Vagina (tissue), 2 donors: ENCODE results near the gene CLPTM1L. TPM values are rescaled to one million over a fixed set of nuclear protein-coding genes. Genes with fewer than 3 reads are reported as not detected.
A peak's percentile ranks its signal among the peaks of the same experiment; 100 is the strongest.

ENCODE experiments used
- DNase-seq, 2 donors: peaks; one replicate each; pipeline ENCODE4 v3.0.0-alpha.2; 2017; ENCODE audit errors: extremely low spot score in 2 of 2
- H3K27ac ChIP-seq: fragments of 200-600 bp; sonication (generic); one replicate; pipeline ENCODE4 v1.5.1; 2019
- H3K27me3 ChIP-seq: fragments of 200-600 bp; sonication (generic); one replicate; pipeline ENCODE4 v1.5.1; 2019
- H3K36me3 ChIP-seq, 2 donors: fragments of 200-600 bp; sonication (generic); one replicate each; pipeline ENCODE4 v1.5.1; 2017 to 2019
- H3K4me1 ChIP-seq: fragments of 200-600 bp; sonication (generic); one replicate; pipeline ENCODE4 v1.5.1; 2019
- H3K4me3 ChIP-seq, 2 donors: fragments of 200-600 bp; sonication (generic); 1 replicate in 1 of 2; 2 replicates in 1 of 2; pipeline ENCODE4 v1.5.1; 2016 to 2019
- H3K9me3 ChIP-seq: fragments of 200-600 bp; sonication (generic); one replicate; pipeline ENCODE4 v1.5.1; 2019
- POLR2A ChIP-seq, 2 donors: fragments of 450-650 bp; IDR thresholded peaks; one replicate each; pipeline ENCODE4 v1.6.1; 2017; ENCODE audit warnings: antibody characterized with exemption in 2 of 2, mild to moderate bottlenecking in 2 of 2, moderate library complexity in 2 of 2
- POLR2AphosphoS5 ChIP-seq, 2 donors: sonication (generic); formaldehyde crosslinking; IDR thresholded peaks; one replicate each; pipeline ENCODE4 v1.9.0; 2017; ENCODE audit warnings: antibody characterized with exemption in 2 of 2, mild to moderate bottlenecking in 2 of 2, low read depth in 1 of 2; ENCODE audit not compliant: insufficient read depth in 1 of 2
- intact Hi-C: fragments of 100-400 bp; cut with DNase I; formaldehyde crosslinking; loops from one replicate; pipeline ENCODE4 v1.15.1; 2023
- total RNA-seq: library from RNA; depleted of rRNA; stranded (reverse); fragments of >200 nt; gene quantifications from one replicate; pipeline ENCODE4 v1.2.3, GENCODE V29; 2016
- TF ChIP-seq, protein P1 (sequence below), 3 experiments: fragments of 450-650 bp in 2 of 3; fragments of 200-600 bp in 1 of 3; sonication (generic) in 1 of 3; IDR thresholded peaks; one replicate each; pipeline ENCODE4 v1.5.1; 2017 to 2019; ENCODE audit warnings: antibody characterized with exemption in 3 of 3, mild to moderate bottlenecking in 2 of 3, moderate library complexity in 2 of 3

Gene CLPTM1L
- total RNA-seq, 1 donor from 2014 or later: 40.0 TPM

DNA sequence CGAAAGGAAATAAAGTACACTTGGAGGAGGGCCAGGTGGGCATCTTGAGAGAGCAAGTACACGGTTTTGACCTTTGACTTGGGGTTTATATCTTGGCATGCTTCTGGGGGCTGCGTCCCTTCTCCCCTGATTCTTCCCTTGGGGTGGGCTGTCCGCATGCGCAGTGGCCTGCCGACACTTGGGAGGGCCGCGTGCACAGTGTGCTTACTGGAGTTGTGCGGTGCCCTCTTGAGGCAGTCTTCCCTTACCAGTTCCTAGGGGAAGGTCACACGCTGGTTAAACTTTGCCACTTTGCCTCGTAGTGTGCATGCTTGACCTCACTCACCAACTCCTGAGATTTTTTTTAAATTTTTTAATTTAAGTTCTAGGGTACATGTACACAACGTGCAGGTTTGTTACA is 4.3 kb upstream of the CLPTM1L start:
- DNase-seq: no peak
- intact Hi-C loops: no loop called here
- no peak overlapping the region for H3K4me3 ChIP-seq
- H3K4me1 ChIP-seq: peaks cover 12% of the 10 kb centered on the region
- no peak overlapping the region for H3K27ac ChIP-seq
- H3K9me3 ChIP-seq: no peaks in the 10 kb centered on the region
- no peak for TF ChIP-seq POLR2AphosphoS5 (IDR thresholded peaks at IDR 0.05; ENCODE audit: insufficient read depth in 1 of 2, low read depth in 1 of 2)
- TF ChIP-seq, protein P1, sequence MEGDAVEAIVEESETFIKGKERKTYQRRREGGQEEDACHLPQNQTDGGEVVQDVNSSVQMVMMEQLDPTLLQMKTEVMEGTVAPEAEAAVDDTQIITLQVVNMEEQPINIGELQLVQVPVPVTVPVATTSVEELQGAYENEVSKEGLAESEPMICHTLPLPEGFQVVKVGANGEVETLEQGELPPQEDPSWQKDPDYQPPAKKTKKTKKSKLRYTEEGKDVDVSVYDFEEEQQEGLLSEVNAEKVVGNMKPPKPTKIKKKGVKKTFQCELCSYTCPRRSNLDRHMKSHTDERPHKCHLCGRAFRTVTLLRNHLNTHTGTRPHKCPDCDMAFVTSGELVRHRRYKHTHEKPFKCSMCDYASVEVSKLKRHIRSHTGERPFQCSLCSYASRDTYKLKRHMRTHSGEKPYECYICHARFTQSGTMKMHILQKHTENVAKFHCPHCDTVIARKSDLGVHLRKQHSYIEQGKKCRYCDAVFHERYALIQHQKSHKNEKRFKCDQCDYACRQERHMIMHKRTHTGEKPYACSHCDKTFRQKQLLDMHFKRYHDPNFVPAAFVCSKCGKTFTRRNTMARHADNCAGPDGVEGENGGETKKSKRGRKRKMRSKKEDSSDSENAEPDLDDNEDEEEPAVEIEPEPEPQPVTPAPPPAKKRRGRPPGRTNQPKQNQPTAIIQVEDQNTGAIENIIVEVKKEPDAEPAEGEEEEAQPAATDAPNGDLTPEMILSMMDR (IDR thresholded peaks at IDR 0.05): no peak
- no peak for TF ChIP-seq POLR2A (IDR thresholded peaks at IDR 0.05)
- no peaks in the 10 kb centered on the region for H3K36me3 ChIP-seq
- H3K27me3 ChIP-seq: no peaks in the 10 kb centered on the region

DNA sequence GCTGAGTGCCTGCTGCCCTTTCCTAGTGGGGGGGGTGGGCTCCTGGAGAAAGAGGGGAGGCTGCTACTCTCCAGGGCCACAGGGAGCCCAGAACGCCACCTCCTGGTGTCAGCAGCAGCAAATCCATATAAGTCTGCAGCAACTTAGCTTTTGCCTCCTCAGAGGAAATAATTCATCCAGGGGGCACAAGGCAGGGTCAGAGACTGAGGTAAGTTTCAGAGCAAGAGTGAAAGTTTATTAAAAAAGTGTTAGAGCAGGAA is 4.0 kb upstream of the CLPTM1L start:
- H3K4me3 ChIP-seq: no peak overlapping the region
- peaks cover 16% of the 10 kb centered on the region for H3K4me1 ChIP-seq
- no peak overlapping the region for H3K27ac ChIP-seq
- intact Hi-C loops: no loop called here
- H3K36me3 ChIP-seq: no peaks in the 10 kb centered on the region
- H3K9me3 ChIP-seq: no peaks in the 10 kb centered on the region
- TF ChIP-seq, protein P1 (IDR thresholded peaks at IDR 0.05): no peak
- TF ChIP-seq POLR2AphosphoS5 (IDR thresholded peaks at IDR 0.05; ENCODE audit: insufficient read depth in 1 of 2, low read depth in 1 of 2) (no peak), POLR2A (IDR thresholded peaks at IDR 0.05) (no peak)
- no peaks in the 10 kb centered on the region for H3K27me3 ChIP-seq
- no peak for DNase-seq

DNA sequence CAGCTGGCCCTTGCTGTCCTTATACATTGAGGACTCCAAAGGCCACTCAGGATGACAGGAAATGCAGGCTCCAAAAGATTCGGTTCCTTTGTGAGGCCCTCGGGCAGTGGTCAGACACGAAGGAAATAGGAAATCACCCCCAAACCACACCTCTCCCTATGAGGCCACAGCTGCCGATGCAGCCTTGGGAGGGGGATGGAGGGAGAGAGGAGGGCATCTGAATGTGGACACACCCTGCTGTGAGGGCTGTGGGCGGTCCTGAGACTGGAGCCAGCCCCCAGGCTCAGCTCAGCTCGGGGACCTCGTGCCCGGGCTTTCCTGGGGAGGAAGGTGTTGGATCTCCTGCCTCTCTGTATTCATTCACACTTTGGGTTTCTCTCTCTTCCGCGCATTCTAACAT is 2.7 kb upstream of the CLPTM1L start:
- H3K9me3 ChIP-seq: no peaks in the 10 kb centered on the region
- intact Hi-C loops: no loop called here
- DNase-seq: no peak
- peaks cover 28% of the 10 kb centered on the region for H3K4me1 ChIP-seq
- no peaks in the 10 kb centered on the region for H3K27me3 ChIP-seq
- H3K4me3 ChIP-seq: no peak overlapping the region
- H3K27ac ChIP-seq: no peak overlapping the region
- TF ChIP-seq, protein P1 (IDR thresholded peaks at IDR 0.05): no peak
- no peak for TF ChIP-seq POLR2A (IDR thresholded peaks at IDR 0.05)
- TF ChIP-seq POLR2AphosphoS5 (IDR thresholded peaks at IDR 0.05; ENCODE audit: insufficient read depth in 1 of 2, low read depth in 1 of 2): no peak
- H3K36me3 ChIP-seq: no peaks in the 10 kb centered on the region

DNA sequence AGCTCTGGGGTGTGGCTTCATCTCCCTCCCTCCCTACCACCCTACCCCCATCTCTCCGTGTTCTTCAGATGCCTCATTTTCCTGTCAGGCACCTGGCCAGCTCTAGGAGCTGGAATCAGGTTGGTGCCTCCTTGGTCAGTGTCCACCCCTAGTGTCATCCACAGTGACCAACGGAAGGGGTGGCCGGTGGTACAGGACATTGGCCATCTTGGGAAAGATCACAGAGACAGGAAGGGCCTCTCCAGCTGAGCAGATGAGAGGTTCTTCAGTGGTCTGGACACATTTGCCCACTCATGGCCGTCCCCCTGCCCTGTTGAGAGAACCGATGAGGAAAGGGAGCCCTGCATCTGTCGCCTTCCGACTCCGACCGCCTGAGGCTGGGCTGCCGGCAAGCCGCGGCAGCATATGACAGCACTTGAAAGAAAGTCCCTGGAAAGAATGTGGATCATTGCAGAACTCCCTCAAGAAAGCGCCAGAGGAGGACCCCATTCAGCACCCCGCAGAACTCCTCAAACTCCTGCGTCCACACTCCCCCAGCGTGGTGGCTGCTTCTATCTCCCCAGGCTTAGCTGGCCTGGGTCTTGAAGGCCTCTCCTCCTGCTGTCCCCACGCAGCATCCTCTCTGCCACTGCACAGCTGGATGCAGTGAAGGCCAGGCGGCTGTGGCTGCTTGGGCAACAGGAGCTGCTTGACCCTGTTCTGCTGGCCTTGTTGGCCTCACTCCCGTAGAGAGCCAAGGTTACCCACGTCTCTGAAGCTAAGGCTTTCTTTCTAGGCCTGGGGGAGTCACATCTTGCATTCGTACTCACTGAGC is 1.9 kb upstream of the CLPTM1L start:
- Histone ChIP-seq H3K36me3 (no peaks in the 10 kb centered on the region), H3K4me3 (no peak overlapping the region), H3K27ac (no peak overlapping the region), H3K4me1 (peaks cover 28% of the 10 kb centered on the region), H3K27me3 (no peaks in the 10 kb centered on the region), H3K9me3 (no peaks in the 10 kb centered on the region)
- DNase-seq: no peak
- intact Hi-C loops: no loop called here
- TF ChIP-seq POLR2A (IDR thresholded peaks at IDR 0.05) (no peak), POLR2AphosphoS5 (IDR thresholded peaks at IDR 0.05; ENCODE audit: insufficient read depth in 1 of 2, low read depth in 1 of 2) (no peak)
- TF ChIP-seq, protein P1 (IDR thresholded peaks at IDR 0.05): no peak

DNA sequence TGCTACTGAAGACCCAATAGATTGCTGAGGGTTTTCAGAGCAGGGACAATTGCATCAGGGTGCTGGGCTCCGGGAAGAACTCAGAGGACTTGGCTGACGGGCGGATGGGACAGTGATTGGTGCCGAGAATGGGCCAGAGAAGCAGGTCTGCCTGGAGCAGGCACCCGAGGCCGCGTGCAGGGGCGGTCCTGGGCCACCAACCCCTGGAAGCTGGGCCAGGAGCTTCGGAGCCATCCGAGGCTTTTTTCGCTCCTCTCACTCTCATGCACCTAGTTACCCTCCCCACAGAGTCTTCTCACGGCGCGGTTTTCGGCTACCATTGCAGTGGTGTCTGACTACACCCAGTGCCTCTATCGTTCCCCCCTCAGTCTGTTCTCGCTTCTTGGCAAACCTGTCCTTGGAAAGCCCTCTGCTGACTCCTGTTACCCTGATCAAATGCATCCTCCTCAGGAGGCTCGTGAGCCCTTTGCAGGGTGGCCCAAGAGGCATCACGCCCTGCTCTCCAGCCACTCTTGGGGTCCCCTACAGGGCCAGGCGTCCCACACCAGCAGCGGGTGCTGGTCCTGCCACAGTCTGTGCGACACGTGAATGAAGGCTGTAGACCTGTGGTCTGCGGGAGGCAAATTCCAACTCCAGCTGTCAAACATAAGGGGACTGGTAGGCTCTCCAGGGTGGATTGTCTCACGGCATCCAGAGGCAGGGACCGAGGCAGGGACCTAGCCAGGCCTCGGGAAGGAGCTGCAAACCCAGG is 1.2 kb upstream of the CLPTM1L start:
- intact Hi-C loops: no loop called here

More for the DNA sequence above, 1.2 kb upstream of the CLPTM1L start:
- Histone ChIP-seq H3K4me3 (peak overlapping the region; percentile 93 to 94), H3K9me3 (no peaks in the 10 kb centered on the region), H3K36me3 (peaks cover 0 to 6% of the 10 kb centered on the region in 2 donors), H3K4me1 (peaks cover 28% of the 10 kb centered on the region), H3K27me3 (no peaks in the 10 kb centered on the region), H3K27ac (no peak overlapping the region)
- TF ChIP-seq POLR2AphosphoS5 (IDR thresholded peaks at IDR 0.05; ENCODE audit: insufficient read depth in 1 of 2, low read depth in 1 of 2): no peak
- TF ChIP-seq POLR2A (IDR thresholded peaks at IDR 0.05): no peak
- TF ChIP-seq, protein P1 (IDR thresholded peaks at IDR 0.05): no peak
- DNase-seq: no peak
